Measurements from ENCODE around the gene KRTAP3-1.
"Not testable (repeated sequence)": the region's sequence is repeated elsewhere in the genome, so short reads cannot be mapped to it uniquely, and the experiment has no call there.

The KRTAP3-1 gene

GRCh38 chr17:41013606-41014005 is 4.7 kb upstream of the KRTAP3-1 start:
- no peak for FAIRE-seq

GRCh38 chr17:41013181-41013580 is 4.3 kb upstream of the KRTAP3-1 start:
- no peak for FAIRE-seq

GRCh38 chr17:41012326-41013120 is 3.6 kb upstream of the KRTAP3-1 start:
- no peak for FAIRE-seq

DNA sequence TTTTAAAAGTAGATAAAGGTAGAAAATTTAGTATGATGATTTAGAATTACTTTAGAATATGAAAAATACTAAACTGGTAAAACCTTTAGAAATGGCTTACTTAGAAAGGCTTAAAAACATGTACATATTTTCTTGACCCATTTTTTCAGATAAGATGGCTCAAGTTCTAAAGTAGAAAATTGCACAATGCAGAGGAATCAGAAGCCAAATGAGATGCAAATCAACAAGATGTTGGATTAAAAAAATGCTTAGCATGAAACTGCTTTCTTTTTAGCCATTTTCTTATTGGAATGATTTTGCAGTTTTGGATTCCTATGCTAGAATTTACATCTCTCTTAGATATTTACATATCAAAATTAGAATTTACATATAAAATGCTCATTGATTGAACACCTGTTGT is 1.5 kb upstream of the KRTAP3-1 start:
- FAIRE-seq, result no peak

GRCh38 chr17:41009936-41010335 is 1.0 kb upstream of the KRTAP3-1 start:
- no peak for FAIRE-seq

- no peak for FAIRE-seq
These were observed 403 bp upstream of the KRTAP3-1 start for GRCh38 chr17:41009301-41009760.

GRCh38 chr17:41004397-41004796 is 4.5 kb downstream of the KRTAP3-1 start:
- FAIRE-seq, result no peak

GRCh38 chr17:41003926-41004325 is 5.0 kb downstream of the KRTAP3-1 start:
- FAIRE-seq, result no peak

GRCh38 chr17:41002814-41003213 is 6.1 kb downstream of the KRTAP3-1 start:
- no peak for FAIRE-seq

DNA sequence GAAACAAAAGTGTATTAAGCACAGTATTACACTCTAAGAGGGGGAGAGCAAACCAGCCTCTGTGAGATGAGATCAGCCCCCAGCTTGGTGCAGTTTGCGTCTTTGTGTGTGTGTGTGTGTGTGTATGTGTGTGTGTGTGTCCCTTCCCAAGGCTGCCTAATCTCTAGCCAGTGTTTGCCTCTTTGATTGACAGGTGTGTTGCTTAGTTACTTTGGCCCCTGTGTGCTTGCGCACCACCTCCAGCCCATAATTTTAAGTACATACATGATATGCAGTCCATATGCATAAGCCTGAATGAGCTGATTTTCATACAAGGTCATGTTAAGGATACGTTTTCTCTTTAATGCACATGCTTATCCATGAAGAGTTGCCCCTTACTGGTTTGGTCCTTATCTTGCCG is 7.1 kb downstream of the KRTAP3-1 start:
- FAIRE-seq, result no peak

DNA sequence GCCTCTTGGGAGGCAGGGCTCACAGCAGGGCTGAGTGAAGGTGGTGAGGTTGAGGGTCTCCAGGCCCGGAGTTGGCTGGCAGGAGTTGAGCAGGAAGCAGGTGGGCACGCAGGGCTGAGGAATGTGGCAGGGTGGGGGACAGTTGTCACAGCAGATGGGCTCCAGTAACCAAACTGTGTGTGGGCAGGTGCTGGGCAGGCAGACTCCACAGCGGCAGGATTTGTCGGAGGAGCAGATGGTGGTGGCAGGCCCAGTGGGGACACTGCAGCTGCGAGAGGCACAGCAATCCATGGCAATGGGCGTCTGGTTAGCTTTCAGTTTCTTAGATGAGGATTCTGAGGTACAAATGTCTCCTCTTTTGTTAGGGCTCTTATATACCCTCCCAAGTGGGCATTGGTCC is 9.4 kb downstream of the KRTAP3-1 start, which contains the start of gene KRTAP3-2:
Gene KRTAP3-2 (minus strand): TSS at position 344 of the 400 bp plus-strand sequence. CDS start 53 bp downstream, at position 291.
- not testable (repeated sequence) for FAIRE-seq

DNA sequence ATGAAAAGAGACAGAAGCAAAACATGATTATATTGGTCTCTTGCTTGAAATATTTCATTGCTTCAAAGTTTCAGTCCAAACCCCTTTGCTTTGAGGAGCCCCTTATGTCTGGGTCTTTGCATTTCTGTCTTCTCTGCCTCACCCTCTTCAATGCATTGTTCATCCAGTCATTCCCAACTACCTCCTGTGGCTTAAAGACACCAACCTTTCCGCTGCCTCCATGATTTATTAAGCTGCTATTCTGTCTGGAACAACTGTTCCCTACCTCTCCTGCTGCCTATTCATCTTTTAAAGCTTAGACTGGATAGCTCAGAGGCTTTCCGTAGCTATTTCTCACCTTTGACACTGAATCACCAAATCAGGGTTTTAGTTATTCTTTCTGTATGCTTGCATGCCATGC is 11.6 kb downstream of the KRTAP3-1 start:
- FAIRE-seq, result no peak

DNA sequence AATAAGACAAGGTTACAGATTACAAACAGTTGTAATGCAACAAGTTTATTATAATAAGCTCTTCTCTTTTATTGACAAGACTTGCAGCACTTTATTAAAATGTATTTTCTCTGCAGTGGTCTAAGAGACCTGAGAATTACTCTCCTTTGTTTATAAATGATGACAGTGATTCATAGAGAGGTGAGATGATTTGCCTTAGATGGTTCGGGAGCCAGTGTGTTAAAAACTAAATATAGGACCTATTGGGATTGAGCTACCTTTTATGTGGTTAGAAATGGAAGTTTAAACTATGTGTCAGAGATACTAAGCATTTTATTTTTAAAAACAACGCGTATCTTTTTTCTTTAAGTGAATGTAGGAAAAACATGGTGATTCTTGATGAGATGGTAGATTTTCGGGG is 12.1 kb downstream of the KRTAP3-1 start:
- FAIRE-seq, result no peak

GRCh38 chr17:40995116-40995515 is 13.8 kb downstream of the KRTAP3-1 start:
- no peak for FAIRE-seq

- FAIRE-seq, result no peak
These were observed 15.1 kb downstream of the KRTAP3-1 start, which contains the start of gene KRTAP3-3 for GRCh38 chr17:40993839-40994238. Gene KRTAP3-3, minus strand, starts transcription at chr17:40994164. Its CDS starts 67 bp downstream, at chr17:40994097.

- FAIRE-seq, result no peak
These were observed 15.8 kb downstream of the KRTAP3-1 start for GRCh38 chr17:40993084-40993483.

DNA sequence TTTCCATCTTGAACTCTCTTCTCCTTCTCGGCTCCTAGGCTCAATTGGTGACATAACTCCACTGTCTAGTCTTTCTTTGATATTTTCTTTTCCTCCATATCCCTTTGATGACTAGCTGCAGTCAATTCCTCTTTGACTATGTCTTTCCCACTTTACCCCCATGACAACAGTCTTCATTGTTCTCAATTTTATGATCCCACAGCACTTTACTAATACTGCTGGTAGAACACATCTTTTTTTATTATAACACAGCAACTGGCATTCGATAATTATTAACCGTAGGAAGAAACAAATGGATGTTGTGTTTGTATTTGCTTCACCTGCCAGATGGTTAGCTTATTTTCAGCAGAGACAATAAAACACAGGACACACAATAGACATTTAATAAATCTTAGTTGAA is 16.3 kb downstream of the KRTAP3-1 start:
- FAIRE-seq, result no peak

- no peak for FAIRE-seq
These were observed 22.0 kb downstream of the KRTAP3-1 start for GRCh38 chr17:40986920-40987319.

DNA sequence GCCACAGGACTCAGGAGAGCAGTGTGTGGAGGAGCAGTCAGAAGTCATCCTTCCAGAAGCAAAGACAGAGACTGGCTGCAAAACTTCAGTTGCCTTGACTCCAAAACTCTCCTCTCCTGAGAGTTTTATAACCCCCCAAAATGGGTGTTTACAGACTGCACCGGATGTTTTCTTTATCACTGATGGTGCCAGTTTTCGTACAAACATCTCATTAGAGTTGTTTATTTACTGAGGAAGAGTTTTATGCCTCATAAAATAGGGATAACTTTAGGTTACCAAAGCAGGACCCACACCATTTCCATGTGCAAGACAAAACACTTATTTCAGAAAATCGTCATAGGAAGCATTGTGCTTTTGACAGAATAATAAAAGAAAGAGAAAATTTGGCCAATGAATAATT is 24.7 kb downstream of the KRTAP3-1 start, which contains the start of gene KRT40:
Gene KRT40 (minus strand): TSS at position 101 of the 400 bp plus-strand sequence. CDS start 53 bp downstream, at position 48.
- FAIRE-seq, result no peak

DNA sequence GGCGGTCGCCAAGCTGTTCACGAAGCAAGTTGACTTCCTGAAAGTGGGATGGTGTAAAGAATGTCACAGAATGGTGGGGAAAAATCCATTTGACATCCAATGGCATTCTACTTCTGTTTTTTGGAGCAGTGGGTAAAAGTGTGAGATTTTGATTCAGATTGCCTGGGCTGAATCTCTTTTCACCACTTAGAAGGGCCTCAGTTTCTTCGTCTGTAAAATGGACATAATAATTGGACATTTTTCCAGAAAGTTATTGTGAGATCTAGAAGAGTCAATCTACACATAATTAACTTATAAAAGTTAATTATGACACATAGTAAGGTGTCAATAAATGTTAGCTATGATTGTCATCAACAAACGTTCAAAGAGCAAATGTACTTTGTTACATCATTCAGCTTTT is 27.8 kb downstream of the KRTAP3-1 start:
- no peak for FAIRE-seq

DNA sequence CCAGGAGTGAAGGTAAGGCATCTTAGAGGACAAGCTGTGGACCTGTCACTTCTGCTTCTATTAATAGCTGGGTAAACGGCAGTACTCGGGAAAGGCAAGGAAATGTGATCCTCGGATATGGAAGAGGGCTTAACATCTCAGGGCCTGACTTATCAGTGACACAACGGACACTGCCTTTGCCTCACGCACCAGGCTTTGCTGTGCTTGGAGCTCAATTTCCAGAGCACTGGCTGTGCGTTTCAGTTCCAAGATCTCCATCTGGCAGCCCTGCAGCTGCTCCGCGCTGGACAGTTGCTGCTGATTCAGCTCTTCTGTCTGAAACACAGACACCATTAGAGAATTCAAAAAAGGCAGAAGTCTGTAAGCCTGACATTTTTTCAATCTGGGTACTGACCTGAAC is 28.3 kb downstream of the KRTAP3-1 start:
- no peak for FAIRE-seq

- FAIRE-seq, result no peak
These were observed 28.8 kb downstream of the KRTAP3-1 start for GRCh38 chr17:40980117-40980516.

- FAIRE-seq, result no peak
These were observed 30.3 kb downstream of the KRTAP3-1 start for GRCh38 chr17:40978575-40979151.

- no peak for FAIRE-seq
These were observed 33.4 kb downstream of the KRTAP3-1 start for GRCh38 chr17:40975516-40975915.
